ENCODE measurements around the gene CDK14. TPM values are rescaled to one million over a fixed set of nuclear protein-coding genes. Genes with fewer than 3 reads are reported as not detected.

The CDK14 gene
- 10 to 100 TPM in 3 of 4 donors, 1 to 10 TPM in 1; 3.3 to 61.6 (median 38.7) TPM for total RNA-seq

DNA sequence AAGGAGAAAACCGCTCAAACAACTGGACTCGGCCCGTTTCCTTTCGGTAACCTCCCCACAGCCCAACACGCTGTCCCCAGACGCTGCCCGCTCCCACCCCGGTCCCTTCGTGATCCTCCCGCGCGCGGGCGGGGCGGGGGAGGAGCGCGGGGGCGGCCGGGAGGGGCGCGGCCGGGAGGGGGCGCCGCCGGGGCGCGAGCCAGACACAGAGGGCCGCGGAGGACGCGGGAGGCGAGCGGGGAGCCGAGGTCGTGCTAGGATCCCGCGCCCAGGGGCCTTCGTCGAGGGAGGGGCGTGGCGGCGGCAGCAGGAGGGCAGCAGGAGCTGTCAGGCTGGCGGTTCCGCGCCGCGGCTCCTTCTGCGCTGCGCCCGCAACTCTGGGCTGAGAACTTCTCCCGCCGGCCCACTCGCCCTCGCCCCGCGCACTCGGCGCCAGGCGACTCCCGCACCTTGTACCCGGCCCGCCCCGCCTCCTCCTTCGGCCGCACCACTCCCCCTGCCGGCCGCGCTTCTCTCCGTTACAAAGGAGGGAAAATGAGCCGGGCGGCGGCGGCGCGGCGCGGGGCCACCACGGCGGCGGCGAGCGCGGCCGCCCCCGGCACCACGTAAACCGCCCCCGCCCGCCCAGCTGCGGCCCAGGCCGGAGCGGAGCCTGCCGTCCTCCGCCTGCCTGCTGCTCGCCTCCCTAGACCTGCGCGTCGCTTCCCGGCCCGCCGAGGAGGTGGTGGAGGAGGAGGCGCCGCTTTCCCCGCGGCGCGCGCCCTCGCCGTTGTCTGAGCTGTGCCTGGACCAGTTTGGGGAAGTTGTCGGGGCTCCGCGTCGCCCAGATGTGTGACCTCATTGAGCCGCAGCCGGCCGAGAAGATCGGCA is at the start of gene CDK14:
TSS of gene CDK14 (plus strand) at position 521 of the 870 bp plus-strand sequence. CDS start at position 828, 307 bp downstream.
- TF ChIP-seq POLR2A (IDR thresholded peaks at IDR 0.05) = peak in 1 of 2 donors; percentile 43
- TF ChIP-seq, protein P1, sequence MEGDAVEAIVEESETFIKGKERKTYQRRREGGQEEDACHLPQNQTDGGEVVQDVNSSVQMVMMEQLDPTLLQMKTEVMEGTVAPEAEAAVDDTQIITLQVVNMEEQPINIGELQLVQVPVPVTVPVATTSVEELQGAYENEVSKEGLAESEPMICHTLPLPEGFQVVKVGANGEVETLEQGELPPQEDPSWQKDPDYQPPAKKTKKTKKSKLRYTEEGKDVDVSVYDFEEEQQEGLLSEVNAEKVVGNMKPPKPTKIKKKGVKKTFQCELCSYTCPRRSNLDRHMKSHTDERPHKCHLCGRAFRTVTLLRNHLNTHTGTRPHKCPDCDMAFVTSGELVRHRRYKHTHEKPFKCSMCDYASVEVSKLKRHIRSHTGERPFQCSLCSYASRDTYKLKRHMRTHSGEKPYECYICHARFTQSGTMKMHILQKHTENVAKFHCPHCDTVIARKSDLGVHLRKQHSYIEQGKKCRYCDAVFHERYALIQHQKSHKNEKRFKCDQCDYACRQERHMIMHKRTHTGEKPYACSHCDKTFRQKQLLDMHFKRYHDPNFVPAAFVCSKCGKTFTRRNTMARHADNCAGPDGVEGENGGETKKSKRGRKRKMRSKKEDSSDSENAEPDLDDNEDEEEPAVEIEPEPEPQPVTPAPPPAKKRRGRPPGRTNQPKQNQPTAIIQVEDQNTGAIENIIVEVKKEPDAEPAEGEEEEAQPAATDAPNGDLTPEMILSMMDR (IDR thresholded peaks at IDR 0.05) = peak in 3 of 4 experiments; percentile 39 to 75 (median 45)
- intact Hi-C loops (cut with DNase I; ENCODE audit: low total_unique reads) = no loop called here
- Histone ChIP-seq H3K4me1 (no peaks in the 10 kb centered on the region), H3K36me3 (no peaks in the 10 kb centered on the region), H3K9me3 (no peaks in the 10 kb centered on the region), H3K27ac (peak within 1 kb of the TSS; percentile 86 to 92), H3K27me3 (no peaks in the 10 kb centered on the region), H3K4me3 (peak within 1 kb of the TSS; percentile 61 to 70)
- peak; percentile 77 to 79 for DNase-seq

- H3K27ac ChIP-seq = no peak overlapping the region
- no peaks in the 10 kb centered on the region for H3K4me1 ChIP-seq
- H3K9me3 ChIP-seq = no peaks in the 10 kb centered on the region
- no peak overlapping the region for H3K4me3 ChIP-seq
- DNase-seq = no peak
- intact Hi-C loops (cut with DNase I; ENCODE audit: low total_unique reads) = no loop called here
- no peak for TF ChIP-seq POLR2A (IDR thresholded peaks at IDR 0.05)
- TF ChIP-seq, protein P1 (IDR thresholded peaks at IDR 0.05) = no peak
- H3K27me3 ChIP-seq = no peaks in the 10 kb centered on the region
- H3K36me3 ChIP-seq = no peaks in the 10 kb centered on the region
Measured at GRCh38 chr7:90551036-90551435, 45.1 kb upstream of the CDK14 start.

GRCh38 chr7:90552521-90552920 is 43.6 kb upstream of the CDK14 start:
- intact Hi-C loops (cut with DNase I; ENCODE audit: low total_unique reads) = no loop called here
- TF ChIP-seq, protein P1 (IDR thresholded peaks at IDR 0.05) = peak in 2 of 4 experiments; percentile 16 to 23
- TF ChIP-seq POLR2A (IDR thresholded peaks at IDR 0.05) = no peak
- no peak for DNase-seq
- no peaks in the 10 kb centered on the region for H3K36me3 ChIP-seq
- H3K27ac ChIP-seq = no peak overlapping the region
- no peaks in the 10 kb centered on the region for H3K4me1 ChIP-seq
- H3K9me3 ChIP-seq = no peaks in the 10 kb centered on the region
- H3K27me3 ChIP-seq = no peaks in the 10 kb centered on the region
- H3K4me3 ChIP-seq = no peak overlapping the region

- Histone ChIP-seq H3K36me3 (no peaks in the 10 kb centered on the region), H3K27ac (no peak overlapping the region), H3K27me3 (no peaks in the 10 kb centered on the region), H3K4me1 (no peaks in the 10 kb centered on the region), H3K9me3 (no peaks in the 10 kb centered on the region), H3K4me3 (no peak overlapping the region)
- DNase-seq = no peak
- TF ChIP-seq, protein P1 (IDR thresholded peaks at IDR 0.05) = no peak
- intact Hi-C loops (cut with DNase I; ENCODE audit: low total_unique reads) = no loop called here
Measured at GRCh38 chr7:90560730-90561129, 35.4 kb upstream of the CDK14 start.

GRCh38 chr7:90563286-90563685 is 32.8 kb upstream of the CDK14 start:
- Histone ChIP-seq H3K36me3 (no peaks in the 10 kb centered on the region), H3K4me1 (no peaks in the 10 kb centered on the region), H3K9me3 (no peaks in the 10 kb centered on the region), H3K4me3 (no peak overlapping the region), H3K27me3 (no peaks in the 10 kb centered on the region), H3K27ac (no peak overlapping the region)
- intact Hi-C loops (cut with DNase I; ENCODE audit: low total_unique reads) = no loop called here
- no peak for DNase-seq
- TF ChIP-seq, protein P1 (IDR thresholded peaks at IDR 0.05) = no peak
- no peak for TF ChIP-seq POLR2A (IDR thresholded peaks at IDR 0.05)
